Measurements from ENCODE around the gene LMBR1.
"Not testable (repeated sequence)": the region's sequence is repeated elsewhere in the genome, so short reads cannot be mapped to it uniquely, and the experiment has no call there.

The LMBR1 gene

DNA sequence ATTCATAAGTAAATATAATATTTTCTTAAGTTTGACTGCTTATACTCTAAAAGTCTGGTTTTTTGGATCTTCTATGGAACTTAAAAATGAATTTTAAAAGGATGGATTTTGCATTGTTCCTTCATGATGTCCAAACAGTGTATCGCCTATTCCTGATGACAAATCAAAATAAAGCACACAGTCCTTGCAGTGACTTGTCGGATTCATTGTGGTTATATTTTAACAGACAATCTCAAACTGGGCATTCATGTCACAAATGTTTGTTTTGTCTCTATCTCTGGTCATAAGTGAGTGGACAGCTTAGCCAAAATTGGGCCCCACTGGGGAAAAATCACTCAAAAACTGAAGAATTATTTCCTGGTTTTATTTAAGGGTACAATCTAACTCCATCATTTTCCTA is 74.8 kb downstream of the LMBR1 start:
- no peak for DNase-seq (ENCODE audit: low spot score)
- TF ChIP-seq, protein P1, sequence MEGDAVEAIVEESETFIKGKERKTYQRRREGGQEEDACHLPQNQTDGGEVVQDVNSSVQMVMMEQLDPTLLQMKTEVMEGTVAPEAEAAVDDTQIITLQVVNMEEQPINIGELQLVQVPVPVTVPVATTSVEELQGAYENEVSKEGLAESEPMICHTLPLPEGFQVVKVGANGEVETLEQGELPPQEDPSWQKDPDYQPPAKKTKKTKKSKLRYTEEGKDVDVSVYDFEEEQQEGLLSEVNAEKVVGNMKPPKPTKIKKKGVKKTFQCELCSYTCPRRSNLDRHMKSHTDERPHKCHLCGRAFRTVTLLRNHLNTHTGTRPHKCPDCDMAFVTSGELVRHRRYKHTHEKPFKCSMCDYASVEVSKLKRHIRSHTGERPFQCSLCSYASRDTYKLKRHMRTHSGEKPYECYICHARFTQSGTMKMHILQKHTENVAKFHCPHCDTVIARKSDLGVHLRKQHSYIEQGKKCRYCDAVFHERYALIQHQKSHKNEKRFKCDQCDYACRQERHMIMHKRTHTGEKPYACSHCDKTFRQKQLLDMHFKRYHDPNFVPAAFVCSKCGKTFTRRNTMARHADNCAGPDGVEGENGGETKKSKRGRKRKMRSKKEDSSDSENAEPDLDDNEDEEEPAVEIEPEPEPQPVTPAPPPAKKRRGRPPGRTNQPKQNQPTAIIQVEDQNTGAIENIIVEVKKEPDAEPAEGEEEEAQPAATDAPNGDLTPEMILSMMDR (IDR thresholded peaks at IDR 0.05; ENCODE audit: extremely low read depth, insufficient read depth, missing control alignments): no peak
- in situ Hi-C loops (cut with MboI; ENCODE audit: low pct_unique_long_range_greater_than_20kb, low sequenced_read_pairs, unreplicated experiment): loop anchor here (10.0 to 25.0 kb wide), 2 partner anchors 173 to 356 kb away; partner anchors contain the start of gene RNF32

DNA sequence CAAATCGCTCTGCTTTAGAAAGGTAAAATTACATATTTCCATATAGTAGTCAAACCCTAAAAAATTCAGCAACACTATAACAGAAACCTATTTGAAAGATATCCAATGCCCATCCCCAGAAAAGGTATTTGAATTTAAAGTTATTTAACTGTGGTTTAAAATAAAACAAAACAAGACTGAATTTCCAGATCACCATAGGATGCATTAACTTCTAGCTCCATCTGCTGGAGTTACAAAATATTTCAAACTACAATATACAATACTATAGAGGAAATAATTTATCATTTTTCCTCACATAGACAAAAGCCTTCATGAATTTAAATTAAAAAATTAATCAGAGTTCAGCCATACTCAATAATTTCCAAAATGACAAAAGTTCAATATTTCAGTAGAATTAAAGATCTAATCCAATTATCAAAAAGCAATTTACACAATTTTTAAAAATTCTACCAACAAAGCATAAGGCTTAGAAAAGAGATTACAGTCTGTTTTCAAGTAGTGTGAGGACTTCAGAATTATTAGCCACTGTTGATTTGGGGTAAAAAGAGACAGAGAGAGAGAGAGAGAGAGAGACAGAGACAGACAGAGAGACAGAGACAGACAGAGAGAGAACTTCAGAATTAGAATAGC is 75.9 kb downstream of the LMBR1 start:
- TF ChIP-seq, protein P1 (IDR thresholded peaks at IDR 0.05; ENCODE audit: extremely low read depth, insufficient read depth, missing control alignments): peak; percentile 51
- DNase-seq (ENCODE audit: low spot score): peak; percentile 16
- in situ Hi-C loops (cut with MboI; ENCODE audit: low pct_unique_long_range_greater_than_20kb, low sequenced_read_pairs, unreplicated experiment): loop anchor here (10.0 to 25.0 kb wide), 2 partner anchors 172 to 355 kb away; partner anchors contain the start of gene RNF32

DNA sequence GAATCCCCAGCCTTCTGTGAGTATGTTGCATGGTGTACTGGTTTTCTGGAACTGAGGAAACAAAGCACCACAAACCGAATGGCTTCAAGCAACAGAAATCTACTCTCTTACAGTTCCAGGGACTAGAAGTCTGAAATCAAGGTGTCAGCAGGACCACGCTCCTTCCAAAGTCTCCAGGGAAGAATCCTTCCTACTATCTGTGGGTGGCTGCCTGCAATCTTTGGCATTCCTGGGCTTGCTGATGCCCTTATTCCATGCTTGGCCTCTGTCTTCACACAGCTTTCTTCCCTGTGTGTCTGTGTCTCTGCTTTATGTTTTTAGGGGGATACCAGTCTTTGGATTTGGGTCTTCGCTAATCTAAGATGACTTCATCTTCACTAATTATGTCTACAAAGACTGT is 81.3 kb downstream of the LMBR1 start:
- in situ Hi-C loops (cut with MboI; ENCODE audit: low pct_unique_long_range_greater_than_20kb, low sequenced_read_pairs, unreplicated experiment): loop anchor here (10.0 to 25.0 kb wide), 2 partner anchors 167 to 349 kb away; partner anchors contain the start of gene RNF32
- DNase-seq (ENCODE audit: low spot score): no peak
- TF ChIP-seq, protein P1 (IDR thresholded peaks at IDR 0.05; ENCODE audit: extremely low read depth, insufficient read depth, missing control alignments): no peak

DNA sequence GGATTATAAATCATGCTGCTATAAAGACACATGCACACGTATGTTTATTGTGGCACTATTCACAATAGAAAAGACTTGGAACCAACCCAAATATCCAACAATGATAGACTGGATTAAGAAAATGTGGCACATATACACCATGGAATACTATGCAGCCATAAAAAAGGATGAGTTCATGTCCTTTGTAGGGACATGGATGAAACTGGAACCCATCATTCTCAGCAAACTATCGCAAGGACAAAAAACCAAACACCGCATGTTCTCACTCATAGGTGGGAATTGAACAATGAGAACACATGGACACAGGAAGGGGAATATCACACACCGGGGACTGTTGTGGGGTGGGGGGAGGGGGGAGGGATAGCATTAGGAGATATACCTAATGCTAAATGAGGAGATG is 89.3 kb downstream of the LMBR1 start:
- DNase-seq (ENCODE audit: low spot score): not testable (repeated sequence)
- in situ Hi-C loops (cut with MboI; ENCODE audit: low pct_unique_long_range_greater_than_20kb, low sequenced_read_pairs, unreplicated experiment): loop anchor here (25.0 kb wide), 1 partner anchor 341 kb away; no protein-coding TSS in a partner anchor

DNA sequence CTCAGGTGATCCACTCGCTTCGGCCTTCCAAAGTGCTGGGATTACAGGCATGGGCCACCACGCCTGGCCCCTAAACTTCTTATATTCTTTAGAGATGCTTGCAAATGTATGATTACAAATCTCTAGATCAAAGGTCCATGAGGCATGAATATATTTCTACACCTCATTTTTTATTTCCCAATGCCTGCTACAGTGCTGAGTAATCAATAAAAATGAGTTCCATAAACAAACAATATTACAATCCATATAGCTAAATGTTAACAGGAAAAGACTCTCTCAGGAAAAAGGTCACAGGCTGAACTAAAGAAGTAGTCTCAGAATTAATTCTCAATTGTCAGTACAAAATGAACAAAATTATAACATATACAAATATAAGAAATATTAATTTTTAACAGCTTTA is 90.8 kb downstream of the LMBR1 start:
- in situ Hi-C loops (cut with MboI; ENCODE audit: low pct_unique_long_range_greater_than_20kb, low sequenced_read_pairs, unreplicated experiment): loop anchor here (25.0 kb wide), 1 partner anchor 340 kb away; no protein-coding TSS in a partner anchor
- TF ChIP-seq, protein P1 (IDR thresholded peaks at IDR 0.05; ENCODE audit: extremely low read depth, insufficient read depth, missing control alignments): no peak
- DNase-seq (ENCODE audit: low spot score): no peak

DNA sequence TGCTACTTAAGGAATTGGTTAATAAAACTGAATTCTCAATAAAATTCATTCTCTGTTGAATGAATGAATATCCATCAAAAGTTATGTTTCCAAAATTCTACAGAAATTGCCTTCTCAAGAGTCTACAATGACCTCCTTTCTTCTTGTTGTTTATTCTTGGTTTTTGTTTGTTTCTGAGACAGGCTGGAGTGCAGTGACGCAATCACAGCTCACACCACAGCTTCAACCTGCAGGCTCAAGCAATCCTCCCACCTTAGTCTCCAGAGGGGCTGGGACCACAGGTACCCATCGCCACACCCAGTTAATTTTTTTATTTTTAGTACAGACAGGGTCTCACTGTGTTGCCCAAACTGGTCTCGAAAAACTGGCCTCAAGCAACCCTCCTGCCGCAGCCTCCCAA is 97.6 kb downstream of the LMBR1 start:
- DNase-seq (ENCODE audit: low spot score): no peak
- in situ Hi-C loops (cut with MboI; ENCODE audit: low pct_unique_long_range_greater_than_20kb, low sequenced_read_pairs, unreplicated experiment): no loop called here

DNA sequence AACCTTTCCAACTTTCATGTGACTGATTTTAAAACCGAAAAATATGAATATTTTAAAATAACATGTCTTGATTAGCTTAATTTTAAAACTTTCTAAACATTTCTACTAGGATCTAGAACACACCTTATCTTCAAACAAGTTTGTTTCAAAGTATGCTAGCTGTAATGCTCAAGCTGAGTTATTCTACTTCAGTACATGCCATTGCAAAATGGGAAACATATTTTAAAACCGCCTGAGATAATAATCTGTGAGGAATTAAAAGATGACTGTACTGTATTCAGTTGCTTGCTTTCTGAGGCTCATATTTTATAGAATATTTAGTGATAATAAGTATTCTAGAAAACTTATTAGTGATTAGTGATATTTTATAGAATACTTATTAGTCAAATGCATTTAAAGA is 99.6 kb downstream of the LMBR1 start:
- no peak for DNase-seq (ENCODE audit: low spot score)
- in situ Hi-C loops (cut with MboI; ENCODE audit: low pct_unique_long_range_greater_than_20kb, low sequenced_read_pairs, unreplicated experiment): no loop called here
- TF ChIP-seq, protein P1 (IDR thresholded peaks at IDR 0.05; ENCODE audit: extremely low read depth, insufficient read depth, missing control alignments): no peak

More for the DNA sequence above, 97.6 kb downstream of the LMBR1 start:
- TF ChIP-seq, protein P1 (IDR thresholded peaks at IDR 0.05; ENCODE audit: extremely low read depth, insufficient read depth, missing control alignments): no peak
